OCI-LY3 (cell line): ENCODE data around the gene WNT6.

Source experiments
- H2AFZ ChIP-seq: fragments of 200-600, 300-600 bp; shearing (Covaris generic); 2 replicates; pipeline ENCODE4 v1.6.0; 2014; ENCODE audit warnings: antibody characterized with exemption, low read depth, low read length
- H3K27ac ChIP-seq: fragments of 200-600, 300-600 bp; sonication (generic); 2 replicates; pipeline ENCODE4 v1.5.1; 2014; ENCODE audit warnings: mild to moderate bottlenecking, low read length, moderate library complexity, mixed read lengths
- H3K27me3 ChIP-seq: fragments of 200-600, 300-600 bp; sonication (generic); 2 replicates; pipeline ENCODE4 v1.6.1; 2014; ENCODE audit warnings: low read depth, low read length, mixed read lengths
- H3K36me3 ChIP-seq: fragments of 200-600, 300-600 bp; sonication (generic); replicated peaks from 2 replicates; pipeline ENCODE3; 2014; ENCODE audit warnings: low read depth, low read length, mixed read lengths
- H3K4me1 ChIP-seq: fragments of 300-600, 200-600 bp; sonication (generic); 2 replicates; pipeline ENCODE4 v1.6.1; 2014; ENCODE audit warnings: low read length, mixed read lengths
- H3K4me2 ChIP-seq: fragments of 200-600, 300-600 bp; sonication (generic); 2 replicates; pipeline ENCODE4 v1.6.1; 2014; ENCODE audit warnings: low read length, mixed read lengths
- H3K4me3 ChIP-seq: fragments of 300-600, 200-600 bp; sonication (generic); 2 replicates; pipeline ENCODE4 v1.5.1; 2014; ENCODE audit warnings: antibody characterized with exemption, mild to moderate bottlenecking, low read length, moderate library complexity
- H3K79me2 ChIP-seq: fragments of 300-600, 200-600 bp; shearing (Covaris generic); 2 replicates; pipeline ENCODE4 v1.6.1; 2014; ENCODE audit warnings: mild to moderate bottlenecking, low read length, mixed read lengths
- H3K9ac ChIP-seq: fragments of 300-600, 200-600 bp; shearing (Covaris generic); 2 replicates; pipeline ENCODE4 v1.6.0; 2014; ENCODE audit warnings: mild to moderate bottlenecking, low read length, moderate library complexity
- H3K9me3 ChIP-seq: fragments of 200-600, 300-600 bp; shearing (Covaris generic); 2 replicates; pipeline ENCODE4 v1.6.1; 2014; ENCODE audit warnings: low read length, mixed read lengths; ENCODE audit not compliant: insufficient read depth
- H4K20me1 ChIP-seq: fragments of 200-600, 300-600 bp; sonication (generic); 2 replicates; pipeline ENCODE4 v1.6.1; 2016; ENCODE audit warnings: low read length, mixed read lengths; ENCODE audit not compliant: insufficient read depth
- EZH2phosphoT487 ChIP-seq: fragments of 200-600 bp; shearing (Covaris generic); IDR thresholded peaks from 2 replicates; pipeline ENCODE4 v1.6.1; 2018; ENCODE audit warnings: antibody characterized with exemption, mixed run types, low read depth
- TF ChIP-seq, protein P1 (sequence below): fragments of 200-600, 300-600 bp; sonication (generic); IDR thresholded peaks from 2 replicates; pipeline ENCODE4 v1.5.1; 2014; ENCODE audit warnings: antibody characterized with exemption, low read length, low read depth

Gene WNT6

DNA sequence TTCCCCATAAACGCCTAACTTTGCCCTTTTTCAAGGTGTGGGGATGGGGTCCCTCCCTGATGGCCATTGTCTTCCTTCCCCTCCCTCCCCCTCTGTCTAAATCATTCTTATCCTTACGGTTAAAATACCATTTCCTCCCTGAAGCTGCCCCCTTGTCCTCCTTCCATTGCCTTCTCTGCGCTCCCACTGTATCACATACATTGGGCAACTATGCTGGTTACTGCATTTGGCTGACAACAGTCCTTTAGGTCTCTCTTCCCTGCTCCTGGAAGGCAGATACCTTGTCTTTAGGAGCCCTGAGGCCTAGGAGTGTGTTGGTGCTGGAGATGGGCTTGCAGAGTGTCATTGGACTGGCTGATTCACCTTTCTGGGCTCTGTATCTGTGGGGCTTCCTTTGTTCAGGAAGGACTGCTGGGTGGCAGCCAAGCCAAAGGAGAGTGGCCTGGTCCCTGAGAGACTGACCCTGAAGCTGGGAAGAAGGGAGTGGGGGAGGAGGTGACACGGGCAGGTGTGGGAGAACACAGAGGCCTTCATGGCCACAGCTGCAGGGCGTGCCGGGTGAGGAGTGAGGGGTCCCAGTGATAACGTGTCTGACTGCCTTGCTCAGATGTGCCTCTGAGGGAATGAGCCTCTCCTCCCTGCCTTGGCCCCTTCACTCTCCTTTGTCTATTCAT is 2.2 kb downstream of the WNT6 start:
- H2AFZ ChIP-seq: no peak overlapping the region
- TF ChIP-seq, protein P1, sequence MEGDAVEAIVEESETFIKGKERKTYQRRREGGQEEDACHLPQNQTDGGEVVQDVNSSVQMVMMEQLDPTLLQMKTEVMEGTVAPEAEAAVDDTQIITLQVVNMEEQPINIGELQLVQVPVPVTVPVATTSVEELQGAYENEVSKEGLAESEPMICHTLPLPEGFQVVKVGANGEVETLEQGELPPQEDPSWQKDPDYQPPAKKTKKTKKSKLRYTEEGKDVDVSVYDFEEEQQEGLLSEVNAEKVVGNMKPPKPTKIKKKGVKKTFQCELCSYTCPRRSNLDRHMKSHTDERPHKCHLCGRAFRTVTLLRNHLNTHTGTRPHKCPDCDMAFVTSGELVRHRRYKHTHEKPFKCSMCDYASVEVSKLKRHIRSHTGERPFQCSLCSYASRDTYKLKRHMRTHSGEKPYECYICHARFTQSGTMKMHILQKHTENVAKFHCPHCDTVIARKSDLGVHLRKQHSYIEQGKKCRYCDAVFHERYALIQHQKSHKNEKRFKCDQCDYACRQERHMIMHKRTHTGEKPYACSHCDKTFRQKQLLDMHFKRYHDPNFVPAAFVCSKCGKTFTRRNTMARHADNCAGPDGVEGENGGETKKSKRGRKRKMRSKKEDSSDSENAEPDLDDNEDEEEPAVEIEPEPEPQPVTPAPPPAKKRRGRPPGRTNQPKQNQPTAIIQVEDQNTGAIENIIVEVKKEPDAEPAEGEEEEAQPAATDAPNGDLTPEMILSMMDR: no peak
- no peak for TF ChIP-seq EZH2phosphoT487
- H3K4me1 ChIP-seq: no peaks in the 10 kb centered on the region
- no peaks in the 10 kb centered on the region for H3K9me3 ChIP-seq
- no peak overlapping the region for H3K9ac ChIP-seq
- no peaks in the 10 kb centered on the region for H3K36me3 ChIP-seq
- no peaks in the 10 kb centered on the region for H3K79me2 ChIP-seq
- no peak overlapping the region for H3K4me3 ChIP-seq
- H4K20me1 ChIP-seq: no peaks in the 10 kb centered on the region
- no peak overlapping the region for H3K4me2 ChIP-seq
- H3K27me3 ChIP-seq: no peaks in the 10 kb centered on the region
- no peak overlapping the region for H3K27ac ChIP-seq

DNA sequence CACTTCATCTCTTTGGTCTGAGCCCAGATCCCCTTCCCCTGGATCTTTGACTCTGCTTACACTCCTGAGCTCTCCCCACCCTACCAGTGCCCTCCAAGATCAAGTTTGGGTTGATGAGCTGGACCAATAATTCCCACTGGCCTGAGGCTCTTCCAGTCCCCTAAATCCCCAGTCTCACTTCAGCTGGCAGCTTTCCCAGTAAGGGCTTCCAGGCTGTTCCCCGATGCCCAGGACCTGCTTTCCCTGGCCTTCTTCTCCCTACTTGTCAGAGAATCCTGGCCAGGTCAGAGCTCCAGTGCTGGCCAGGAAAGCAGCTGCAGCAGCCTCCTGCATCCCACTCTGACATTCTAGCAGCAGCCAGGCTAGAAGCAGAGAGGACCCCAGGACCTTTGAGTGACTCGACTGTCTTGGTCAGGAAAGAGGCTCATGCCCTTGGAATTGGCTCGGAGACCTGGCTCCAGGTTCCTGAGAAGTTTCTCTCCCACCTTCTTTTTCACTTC is 3.5 kb downstream of the WNT6 start:
- no peak overlapping the region for H3K27ac ChIP-seq
- H3K4me1 ChIP-seq: peaks cover 7% of the 10 kb centered on the region
- no peaks in the 10 kb centered on the region for H4K20me1 ChIP-seq
- H3K9ac ChIP-seq: no peak overlapping the region
- no peak overlapping the region for H3K4me3 ChIP-seq
- H3K79me2 ChIP-seq: no peaks in the 10 kb centered on the region
- H2AFZ ChIP-seq: no peak overlapping the region
- H3K4me2 ChIP-seq: no peak overlapping the region
- TF ChIP-seq, protein P1: no peak
- TF ChIP-seq EZH2phosphoT487: no peak
- H3K9me3 ChIP-seq: no peaks in the 10 kb centered on the region
- no peaks in the 10 kb centered on the region for H3K27me3 ChIP-seq
- no peaks in the 10 kb centered on the region for H3K36me3 ChIP-seq

DNA sequence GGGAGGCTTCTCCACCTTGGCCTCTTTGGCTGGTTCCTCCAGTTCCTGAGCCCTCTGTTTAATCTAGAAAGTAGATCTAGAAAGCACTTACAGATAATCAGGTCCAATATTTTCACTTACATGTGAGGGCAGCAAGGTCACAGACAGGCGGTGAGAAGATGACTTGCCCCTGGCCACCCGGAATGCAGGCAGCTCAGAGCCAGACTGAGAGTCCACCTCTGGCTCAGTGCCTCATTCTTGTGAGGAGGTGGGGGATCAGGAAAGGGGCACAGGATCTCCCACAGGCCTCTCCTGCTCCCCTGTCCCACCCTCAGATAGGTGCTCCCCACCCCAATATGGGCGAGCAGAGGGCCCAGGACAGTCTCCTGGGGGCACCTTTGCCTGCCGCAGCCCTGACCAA is 5.8 kb downstream of the WNT6 start:
- no peaks in the 10 kb centered on the region for H3K79me2 ChIP-seq
- H3K4me1 ChIP-seq: peaks cover 13% of the 10 kb centered on the region
- no peaks in the 10 kb centered on the region for H3K36me3 ChIP-seq
- no peak overlapping the region for H3K4me2 ChIP-seq
- H3K27ac ChIP-seq: no peak overlapping the region
- no peak overlapping the region for H3K4me3 ChIP-seq
- H3K27me3 ChIP-seq: no peaks in the 10 kb centered on the region
- H3K9ac ChIP-seq: no peak overlapping the region
- no peak overlapping the region for H2AFZ ChIP-seq
- TF ChIP-seq, protein P1: no peak
- H4K20me1 ChIP-seq: no peaks in the 10 kb centered on the region
- H3K9me3 ChIP-seq: no peaks in the 10 kb centered on the region

DNA sequence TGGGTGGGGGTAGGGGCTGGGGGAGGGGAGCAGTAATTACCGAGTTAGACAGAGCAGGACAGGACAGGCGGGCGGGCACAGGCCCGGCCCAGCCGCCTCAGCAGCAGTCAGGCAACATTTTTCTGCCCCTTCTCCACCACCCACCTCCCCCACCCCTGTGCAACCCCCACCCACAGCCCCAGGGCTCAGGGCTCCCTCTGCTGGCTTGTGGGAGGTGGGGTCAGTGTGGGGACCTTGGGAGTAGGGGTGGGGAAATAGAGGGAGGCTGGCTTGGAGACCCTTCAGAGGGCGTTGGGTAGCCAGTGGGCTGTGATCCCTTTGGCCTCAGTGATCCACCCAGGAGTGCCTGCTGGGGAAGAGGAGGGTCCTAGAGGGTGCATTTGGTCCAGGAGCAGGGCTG is 6.4 kb downstream of the WNT6 start:
- Histone ChIP-seq H3K27ac (no peak overlapping the region), H3K4me3 (no peak overlapping the region), H3K9ac (no peak overlapping the region), H3K79me2 (no peaks in the 10 kb centered on the region), H3K36me3 (no peaks in the 10 kb centered on the region), H3K9me3 (no peaks in the 10 kb centered on the region), H3K4me1 (peaks cover 18% of the 10 kb centered on the region), H3K27me3 (no peaks in the 10 kb centered on the region), H3K4me2 (no peak overlapping the region), H4K20me1 (no peaks in the 10 kb centered on the region), H2AFZ (no peak overlapping the region)
- TF ChIP-seq, protein P1: 0 out of 2 replicates have a peak, but pooled peaks have one; percentile 4
- no peak for TF ChIP-seq EZH2phosphoT487
